CD14-positive monocyte (primary cell): ENCODE measurements around the gene CAMSAP2. TPM values are rescaled to one million over a fixed set of nuclear protein-coding genes. Genes with fewer than 3 reads are reported as not detected.

Source experiments
- DNase-seq, 3 donors: peaks; one replicate each; pipeline ENCODE4 v3.0.0-alpha.2; 2011 to 2022
- H2AFZ ChIP-seq: 2 replicates; pipeline ENCODE4 v1.6.0; 2012; ENCODE audit warnings: mild to moderate bottlenecking, low read depth, low read length, inconsistent platforms; ENCODE audit not compliant: insufficient read depth, poor library complexity, severe bottlenecking
- H3K27ac ChIP-seq, 2 donors: 1 replicate in 1 of 2; 2 replicates in 1 of 2; pipeline ENCODE4 v1.5.1; 2012 to 2013; ENCODE audit warnings: low read length in 2 of 2, control low read depth in 1 of 2, inconsistent platforms in 1 of 2, low read depth in 1 of 2, mild to moderate bottlenecking in 1 of 2
- H3K27me3 ChIP-seq, 2 donors: one replicate each; pipeline versions ENCODE4 v1.6.0 to v1.6.1; 2011 to 2013; ENCODE audit warnings: low read length in 2 of 2; ENCODE audit not compliant: control insufficient read depth in 2 of 2, insufficient read depth in 2 of 2
- H3K36me3 ChIP-seq, 2 donors: replicated peaks in 1 of 2; 1 replicate in 1 of 2; 2 replicates in 1 of 2; pipeline versions ENCODE4 v1.5.1 to v1.6.1; 2012 to 2013; ENCODE audit warnings: low read length in 2 of 2, control low read depth in 1 of 2, inconsistent platforms in 1 of 2, mild to moderate bottlenecking in 1 of 2; ENCODE audit not compliant: insufficient read depth in 2 of 2, control insufficient read depth in 1 of 2
- H3K4me1 ChIP-seq, 2 donors: 1 replicate in 1 of 2; 2 replicates in 1 of 2; pipeline versions ENCODE4 v1.5.1 to v1.6.1; 2012 to 2013; ENCODE audit warnings: low read length in 2 of 2, control low read depth in 1 of 2, inconsistent platforms in 1 of 2, mild to moderate bottlenecking in 1 of 2, moderate library complexity in 1 of 2; ENCODE audit not compliant: insufficient read depth in 2 of 2, control insufficient read depth in 1 of 2
- H3K4me2 ChIP-seq: replicated peaks from 2 replicates; pipeline ENCODE3; 2012; ENCODE audit warnings: low read length, moderate library complexity, mild to moderate bottlenecking; ENCODE audit not compliant: poor library complexity, severe bottlenecking; ENCODE audit errors: extremely low read depth
- H3K4me3 ChIP-seq, 3 experiments: fragments of 200-600 bp in 1 of 3; sonication (generic) in 1 of 3; replicated peaks in 1 of 3; 1 replicate in 2 of 3; 2 replicates in 1 of 3; pipeline ENCODE4 v1.5.1; 2011 to 2013; ENCODE audit warnings: low read length in 3 of 3, mild to moderate bottlenecking in 3 of 3, control low read depth in 2 of 3, low read depth in 2 of 3, inconsistent platforms in 1 of 3, moderate library complexity in 1 of 3
- H3K79me2 ChIP-seq: 2 replicates; pipeline ENCODE4 v1.6.0; 2012; ENCODE audit warnings: mild to moderate bottlenecking, control low read depth, inconsistent platforms, low read length, moderate library complexity; ENCODE audit not compliant: insufficient read depth
- H3K9ac ChIP-seq: 2 replicates; pipeline ENCODE4 v1.6.0; 2017; ENCODE audit warnings: low read length, mild to moderate bottlenecking; ENCODE audit not compliant: insufficient read depth, poor library complexity, severe bottlenecking
- H3K9me3 ChIP-seq, 2 donors: replicated peaks in 1 of 2; 1 replicate in 1 of 2; 2 replicates in 1 of 2; pipeline versions ENCODE4 v1.5.1 to v1.6.1; 2012 to 2013; ENCODE audit warnings: low read length in 2 of 2, control low read depth in 1 of 2; ENCODE audit not compliant: control insufficient read depth in 1 of 2, insufficient read depth in 1 of 2
- H4K20me1 ChIP-seq: 2 replicates; pipeline ENCODE4 v1.6.0; 2012; ENCODE audit warnings: mild to moderate bottlenecking, low read length, control low read depth, moderate library complexity; ENCODE audit not compliant: insufficient read depth
- H3K27ac Mint-ChIP-seq, 7 donors: one replicate each; pipeline ENCODE4 v1.8.0; 2020; ENCODE audit warnings: mild to moderate bottlenecking in 7 of 7, mixed read lengths in 7 of 7, moderate library complexity in 6 of 7, inconsistent platforms in 2 of 7
- H3K27me3 Mint-ChIP-seq, 3 donors: one replicate each; pipeline ENCODE4 v1.8.0; 2021 to 2022; ENCODE audit warnings: low read depth in 3 of 3, mild to moderate bottlenecking in 3 of 3, mixed read lengths in 3 of 3, moderate library complexity in 3 of 3, inconsistent platforms in 1 of 3
- H3K36me3 Mint-ChIP-seq, 2 donors: one replicate each; pipeline ENCODE4 v1.8.0; 2020; ENCODE audit warnings: mixed read lengths in 2 of 2, inconsistent platforms in 1 of 2, mild to moderate bottlenecking in 1 of 2
- H3K4me1 Mint-ChIP-seq: one replicate; pipeline ENCODE4 v1.8.0; 2020; ENCODE audit warnings: mild to moderate bottlenecking, mixed read lengths
- H3K4me3 Mint-ChIP-seq, 2 donors: one replicate each; pipeline ENCODE4 v1.8.0; 2020; ENCODE audit warnings: mild to moderate bottlenecking in 2 of 2, mixed read lengths in 2 of 2, moderate library complexity in 1 of 2
- H3K9me3 Mint-ChIP-seq, 7 donors: one replicate each; pipeline ENCODE4 v1.8.0; 2020 to 2022; ENCODE audit warnings: mixed read lengths in 7 of 7, mild to moderate bottlenecking in 6 of 7, moderate library complexity in 6 of 7, inconsistent platforms in 2 of 7
- CTCF ChIP-seq: fragments of 200-600 bp; IDR thresholded peaks from one replicate; pipeline ENCODE4 v1.8.0; 2022; ENCODE audit warnings: antibody characterized with exemption, mild to moderate bottlenecking
- WGBS: methylation state at CpG from one replicate; pipeline ENCODE4 v1.1.5; 2013; ENCODE audit warnings: missing lambda C conversion rate; ENCODE audit not compliant: insufficient coverage; 5-methylcytosine and 5-hydroxymethylcytosine counted together
- intact Hi-C, 2 donors: fragments of 100-400 bp; cut with micrococcal nuclease; formaldehyde crosslinking; loops; one replicate each; pipeline versions ENCODE4 v1.15.0 to v1.15.1; 2023
- polyA plus RNA-seq, 3 donors: library from polyadenylated mRNA; depleted of rRNA in 1 of 3; unstranded in 2 of 3; stranded (reverse) in 1 of 3; fragments of 300-500 nt in 2 of 3; fragments of >200 nt in 1 of 3; fragmentation: Illumina TruSeq in 2 of 3; gene quantifications; 1 replicate in 2 of 3; 2 replicates in 1 of 3; pipeline ENCODE4 v1.2.3, GENCODE V29; 2012 to 2021

CAMSAP2 gene
- polyA plus RNA-seq, 3 donors, result 0.89 to 1.3 (median 0.90) TPM

GRCh38 chr1:200899954-200900867 lies 161.5 kb downstream of the CAMSAP2 start:
- no peaks in the 10 kb centered on the region for H3K79me2 ChIP-seq
- peaks cover 9 to 29% of the 10 kb centered on the region in 2 donors for H3K4me1 ChIP-seq
- H3K36me3 ChIP-seq, result no peaks in the 10 kb centered on the region
- Mint-ChIP-seq H3K36me3 (no peaks in the 10 kb centered on the region), H3K9me3 (no peaks in the 10 kb centered on the region), H3K4me1 (peaks cover 35% of the 10 kb centered on the region), H3K4me3 (no peak overlapping the region), H3K27ac (no peak overlapping the region), H3K27me3 (peaks cover 0 to 2% (median 2%) of the 10 kb centered on the region in 3 donors)
- 97% methylated on average over 10 of the region's 16 CpGs for WGBS
- H2AFZ ChIP-seq, result no peak overlapping the region
- H3K9ac ChIP-seq, result peak overlapping the region; percentile 8
- H4K20me1 ChIP-seq, result no peaks in the 10 kb centered on the region
- H3K27ac ChIP-seq, result no peak overlapping the region
- no peak overlapping the region for H3K4me2 ChIP-seq
- intact Hi-C loops, result no loop called here
- no peak for DNase-seq
- no peaks in the 10 kb centered on the region for H3K27me3 ChIP-seq
- H3K4me3 ChIP-seq, result no peak overlapping the region
- no peak for TF ChIP-seq CTCF
- H3K9me3 ChIP-seq, result no peaks in the 10 kb centered on the region

- H3K4me3 ChIP-seq, result no peak overlapping the region
- H3K4me3 Mint-ChIP-seq, result no peak overlapping the region
- WGBS, result 97% methylated on average over 17 of the region's 17 CpGs
- peaks cover 0 to 2% (median 2%) of the 10 kb centered on the region in 3 donors for H3K27me3 Mint-ChIP-seq
- no peaks in the 10 kb centered on the region for H3K36me3 Mint-ChIP-seq
- H3K4me1 ChIP-seq, result peaks cover 9 to 29% of the 10 kb centered on the region in 2 donors
- H3K4me1 Mint-ChIP-seq, result peaks cover 31% of the 10 kb centered on the region
- no peak overlapping the region for H2AFZ ChIP-seq
- no peaks in the 10 kb centered on the region for H3K36me3 ChIP-seq
- no peaks in the 10 kb centered on the region for H3K79me2 ChIP-seq
- intact Hi-C loops, result no loop called here
- no peak overlapping the region for H3K27ac ChIP-seq
- H3K4me2 ChIP-seq, result no peak overlapping the region
- H3K9me3 Mint-ChIP-seq, result no peaks in the 10 kb centered on the region
- H4K20me1 ChIP-seq, result no peaks in the 10 kb centered on the region
- H3K9me3 ChIP-seq, result no peaks in the 10 kb centered on the region
- no peak for TF ChIP-seq CTCF
- no peak overlapping the region for H3K9ac ChIP-seq
- no peak for DNase-seq
- no peak overlapping the region for H3K27ac Mint-ChIP-seq
- H3K27me3 ChIP-seq, result no peaks in the 10 kb centered on the region
Observed at GRCh38 chr1:200900877-200901276, 162.2 kb downstream of the CAMSAP2 start.
